H1 (cell line): ENCODE measurements around the gene DNAL4. TPM values are rescaled to one million over a fixed set of nuclear protein-coding genes. Genes with fewer than 3 reads are reported as not detected.

Experiments used
- CTCF ChIA-PET: fragments of 300-600 bp; sonication (Branson Sonifier 250); formaldehyde crosslinking; loops from one replicate; lab custom pipeline; 2021; ENCODE audit not compliant: partially characterized antibody; lab: Charles Lee
- POLR2A ChIA-PET: fragments of 300-600 bp; sonication (Branson Sonifier 250); formaldehyde crosslinking; loops from one replicate; lab custom pipeline; 2021; ENCODE audit warnings: inconsistent platforms; ENCODE audit not compliant: partially characterized antibody; lab: Charles Lee
- DNase-seq, 2 experiments: peaks; one replicate each; pipeline versions ENCODE4 v3.0.0 to v3.0.0-alpha.2; 2010 to 2022; ENCODE audit warnings: low spot score in 2 of 2, low read depth in 1 of 2, mixed read lengths in 1 of 2
- FAIRE-seq: peaks from 2 replicates; lab custom pipeline; 2011; peaks lifted over from hg19 to GRCh38; lab: Jason Lieb, UNC
- H2AFZ ChIP-seq: 2 replicates; pipeline ENCODE4 v1.8.1; 2012; ENCODE audit warnings: low read length, inconsistent platforms
- H2AK5ac ChIP-seq: 2 replicates; pipeline ENCODE4 v1.6.1; 2013; ENCODE audit warnings: low read depth, low read length
- H2BK120ac ChIP-seq: replicated peaks from 2 replicates; pipeline ENCODE3; 2013; ENCODE audit warnings: low read depth, low read length, inconsistent platforms
- H2BK12ac ChIP-seq: 2 replicates; pipeline ENCODE4 v1.6.1; 2013; ENCODE audit warnings: low read depth, low read length
- H2BK15ac ChIP-seq: 2 replicates; pipeline ENCODE4 v1.6.1; 2013; ENCODE audit warnings: low read length
- H2BK20ac ChIP-seq: 2 replicates; pipeline ENCODE4 v1.6.1; 2013; ENCODE audit warnings: low read length
- H2BK5ac ChIP-seq: 2 replicates; pipeline ENCODE4 v1.6.1; 2013; ENCODE audit warnings: low read depth, low read length
- H3K14ac ChIP-seq: 2 replicates; pipeline ENCODE4 v1.6.1; 2013; ENCODE audit warnings: inconsistent platforms; ENCODE audit not compliant: insufficient read length
- H3K18ac ChIP-seq: 2 replicates; pipeline ENCODE4 v1.6.1; 2013; ENCODE audit warnings: low read length; ENCODE audit errors: extremely low read depth
- H3K23ac ChIP-seq: 2 replicates; pipeline ENCODE4 v1.6.1; 2013; ENCODE audit warnings: inconsistent platforms; ENCODE audit not compliant: insufficient read length
- H3K23me2 ChIP-seq: 2 replicates; pipeline ENCODE4 v1.6.1; 2013; ENCODE audit warnings: low read depth, low read length
- H3K27ac ChIP-seq: 2 replicates; pipeline ENCODE4 v1.6.1; 2011; ENCODE audit warnings: low read depth, low read length, inconsistent platforms
- H3K27me3 ChIP-seq, 4 experiments: replicated peaks in 1 of 4; 1 replicate in 1 of 4; 2 replicates in 3 of 4; pipeline versions ENCODE4 v1.6.1 to v1.8.1; 2011 to 2013; ENCODE audit warnings: low read length in 3 of 4, mild to moderate bottlenecking in 3 of 4, inconsistent platforms in 2 of 4, mixed read lengths in 2 of 4, moderate library complexity in 1 of 4; ENCODE audit not compliant: control insufficient read depth in 3 of 4, insufficient read depth in 3 of 4; ENCODE audit errors: extremely low read depth in 1 of 4
- H3K36me3 ChIP-seq, 4 experiments: 2 replicates each; pipeline versions ENCODE4 v1.6.1 to v1.8.1; 2011 to 2013; ENCODE audit warnings: mild to moderate bottlenecking in 4 of 4, low read length in 3 of 4, moderate library complexity in 2 of 4, control low read depth in 1 of 4, inconsistent platforms in 1 of 4; ENCODE audit not compliant: insufficient read depth in 4 of 4, control insufficient read depth in 2 of 4
- H3K4ac ChIP-seq: replicated peaks from 2 replicates; pipeline ENCODE3; 2013; ENCODE audit warnings: low read length, low read depth, mixed read lengths, inconsistent platforms; ENCODE audit not compliant: insufficient read length
- H3K4me1 ChIP-seq, 4 experiments: replicated peaks in 1 of 4; 1 replicate in 1 of 4; 2 replicates in 3 of 4; pipeline versions ENCODE4 v1.6.1 to v1.8.1; 2011 to 2013; ENCODE audit warnings: low read length in 3 of 4, inconsistent platforms in 2 of 4, mixed read lengths in 1 of 4; ENCODE audit not compliant: insufficient read depth in 4 of 4, control insufficient read depth in 3 of 4
- H3K4me2 ChIP-seq, 2 experiments: 2 replicates each; pipeline versions ENCODE4 v1.6.1 to v1.8.1; 2011 to 2013; ENCODE audit warnings: low read depth in 2 of 2, low read length in 2 of 2, control low read depth in 1 of 2, inconsistent platforms in 1 of 2, mild to moderate bottlenecking in 1 of 2; ENCODE audit not compliant: insufficient read depth in 1 of 2
- H3K4me3 ChIP-seq, 4 experiments: fragments of 200-600, 300-600 bp in 1 of 4; sonication (generic), shearing (Covaris generic), sonication (Bioruptor Twin) in 1 of 4; 2 replicates each; pipeline versions ENCODE4 v1.5.1 to v1.8.1; 2011 to 2016; ENCODE audit warnings: low read length in 4 of 4, low read depth in 3 of 4, control low read depth in 2 of 4, inconsistent platforms in 2 of 4, mild to moderate bottlenecking in 2 of 4, mixed read lengths in 1 of 4, moderate library complexity in 1 of 4; ENCODE audit not compliant: insufficient read depth in 2 of 4; ENCODE audit errors: extremely low read depth in 1 of 4
- H3K56ac ChIP-seq: replicated peaks from 2 replicates; pipeline ENCODE3; 2013; ENCODE audit warnings: low read depth, mild to moderate bottlenecking, mixed read lengths, low read length, inconsistent platforms; ENCODE audit not compliant: insufficient read length
- H3K79me1 ChIP-seq: 2 replicates; pipeline ENCODE4 v1.6.1; 2013; ENCODE audit warnings: low read depth, low read length, control low read depth
- H3K79me2 ChIP-seq, 2 experiments: 2 replicates each; pipeline versions ENCODE4 v1.6.1 to v1.8.1; 2012 to 2013; ENCODE audit warnings: low read length in 2 of 2, mild to moderate bottlenecking in 2 of 2, inconsistent platforms in 1 of 2; ENCODE audit not compliant: insufficient read depth in 2 of 2, control insufficient read depth in 1 of 2
- H3K9ac ChIP-seq, 4 experiments: replicated peaks in 1 of 4; 1 replicate in 1 of 4; 2 replicates in 3 of 4; pipeline versions ENCODE4 v1.6.1 to v1.8.1; 2011 to 2013; ENCODE audit warnings: low read depth in 3 of 4, low read length in 3 of 4, control low read depth in 2 of 4, mild to moderate bottlenecking in 2 of 4, moderate library complexity in 2 of 4, inconsistent platforms in 1 of 4; ENCODE audit errors: extremely low read depth in 1 of 4
- H3K9me3 ChIP-seq, 2 experiments: 2 replicates each; pipeline versions ENCODE4 v1.6.1 to v1.8.1; 2012 to 2013; ENCODE audit warnings: mild to moderate bottlenecking in 2 of 2, moderate library complexity in 2 of 2, control low read depth in 1 of 2, inconsistent platforms in 1 of 2, low read depth in 1 of 2, low read length in 1 of 2, mixed read lengths in 1 of 2; ENCODE audit not compliant: insufficient read depth in 2 of 2
- H4K20me1 ChIP-seq, 2 experiments: replicated peaks in 1 of 2; 2 replicates each; pipeline versions ENCODE3 to v1.8.1; 2011 to 2013; ENCODE audit warnings: inconsistent platforms in 2 of 2, low read length in 2 of 2, mild to moderate bottlenecking in 1 of 2; ENCODE audit not compliant: insufficient read depth in 2 of 2, control insufficient read depth in 1 of 2
- H4K5ac ChIP-seq: 2 replicates; pipeline ENCODE4 v1.6.1; 2013; ENCODE audit warnings: low read length, low read depth, mixed read lengths, inconsistent platforms; ENCODE audit not compliant: insufficient read length
- H4K8ac ChIP-seq: 2 replicates; pipeline ENCODE4 v1.8.0; 2013; ENCODE audit warnings: mild to moderate bottlenecking, moderate library complexity, low read length, inconsistent platforms; ENCODE audit not compliant: insufficient read depth; ENCODE audit errors: extremely low read depth
- H4K91ac ChIP-seq: replicated peaks from 2 replicates; pipeline ENCODE3; 2013; ENCODE audit warnings: low read length, mixed read lengths, inconsistent platforms; ENCODE audit not compliant: insufficient read length
- ATF2 ChIP-seq: IDR thresholded peaks from 2 replicates; pipeline ENCODE4 v1.6.1; 2012; ENCODE audit warnings: low read length, inconsistent platforms
- CTBP2 ChIP-seq: IDR thresholded peaks from 2 replicates; pipeline ENCODE4 v1.7.0; 2011; ENCODE audit warnings: borderline replicate concordance, mild to moderate bottlenecking, moderate library complexity, mixed read lengths, low read length; ENCODE audit not compliant: insufficient read depth, insufficient read length
- CTCF ChIP-seq, 3 experiments: IDR thresholded peaks; 1 replicate in 2 of 3; 2 replicates in 1 of 3; pipeline versions ENCODE4 v1.5.1 to v1.6.1; 2011; ENCODE audit warnings: low read length in 3 of 3, mild to moderate bottlenecking in 3 of 3, inconsistent platforms in 2 of 3, low read depth in 1 of 3, moderate library complexity in 1 of 3; ENCODE audit not compliant: insufficient read depth in 1 of 3; ENCODE audit errors: control extremely low read depth in 1 of 3
- JUND ChIP-seq: IDR thresholded peaks from 2 replicates; pipeline ENCODE4 v1.6.1; 2011; ENCODE audit warnings: mild to moderate bottlenecking, improper control_type of control experiment, low read length
- NRF1 ChIP-seq: IDR thresholded peaks from 2 replicates; pipeline ENCODE4 v1.6.1; 2011; ENCODE audit warnings: mild to moderate bottlenecking, low read depth, low read length, improper control_type of control experiment
- SP2 ChIP-seq: IDR thresholded peaks from 2 replicates; pipeline ENCODE4 v1.6.1; 2012; ENCODE audit warnings: mild to moderate bottlenecking, low read length, inconsistent platforms
- SP4 ChIP-seq: IDR thresholded peaks from 2 replicates; pipeline ENCODE4 v1.6.1; 2012; ENCODE audit warnings: low read length, inconsistent platforms
- SUZ12 ChIP-seq: fragments of 200-600 bp; sonication (generic); IDR thresholded peaks from 2 replicates; pipeline ENCODE4 v1.6.1; 2012; ENCODE audit warnings: mild to moderate bottlenecking, inconsistent platforms, low read length, moderate library complexity, mixed read lengths
- TCF12 ChIP-seq: IDR thresholded peaks from 2 replicates; pipeline ENCODE4 v1.6.1; 2011; ENCODE audit warnings: low read depth, mild to moderate bottlenecking, low read length
- TEAD4 ChIP-seq: IDR thresholded peaks from 2 replicates; pipeline ENCODE4 v1.6.1; 2012; ENCODE audit warnings: low read depth, low read length, inconsistent platforms, mixed read lengths
- WGBS, 2 experiments: shearing (Covaris generic) in 1 of 2; methylation state at CpG; one replicate each; pipeline versions ENCODE4 v1.1.6 to v1.1.7; 2013 to 2015; ENCODE audit warnings: low lambda C conversion rate in 2 of 2, mixed read lengths in 2 of 2, inconsistent platforms in 1 of 2, low coverage in 1 of 2, missing lambda C conversion rate in 1 of 2; ENCODE audit not compliant: insufficient replicate concordance in 2 of 2, insufficient coverage in 1 of 2, insufficient read length in 1 of 2; ENCODE audit errors: extremely low coverage in 1 of 2, missing lambda C conversion rate in 1 of 2; 5-methylcytosine and 5-hydroxymethylcytosine counted together
- polyA plus RNA-seq, 7 experiments: library from polyadenylated mRNA; depleted of rRNA in 3 of 7; stranded (reverse) in 5 of 7; unstranded in 2 of 7; fragments of >200 nt in 5 of 7; fragments of 200-250 nt in 2 of 7; gene quantifications; 1 replicate in 5 of 7; 2 replicates in 1 of 7; 4 replicates in 1 of 7; pipeline versions ENCODE4 v1.2.1 to v1.2.3, GENCODE V29; 2011 to 2013; ENCODE audit warnings: missing spikeins in 2 of 7, mixed read lengths in 2 of 7
- total RNA-seq: library from RNA; stranded (reverse); fragmentation: NEBNext Ultra II Directional; extraction: Animal tissue kit (Norgen Biotek cat#: 25700); gene quantifications from 2 replicates; pipeline ENCODE4 v1.2.1, GENCODE V29; 2021

DNAL4 gene
- total and polyA plus RNA-seq, 2 of the 8 experiments (the other 6 are each of a cell fraction or from before 2014, with no cell fraction given): 8.8 to 14.0 TPM

DNA sequence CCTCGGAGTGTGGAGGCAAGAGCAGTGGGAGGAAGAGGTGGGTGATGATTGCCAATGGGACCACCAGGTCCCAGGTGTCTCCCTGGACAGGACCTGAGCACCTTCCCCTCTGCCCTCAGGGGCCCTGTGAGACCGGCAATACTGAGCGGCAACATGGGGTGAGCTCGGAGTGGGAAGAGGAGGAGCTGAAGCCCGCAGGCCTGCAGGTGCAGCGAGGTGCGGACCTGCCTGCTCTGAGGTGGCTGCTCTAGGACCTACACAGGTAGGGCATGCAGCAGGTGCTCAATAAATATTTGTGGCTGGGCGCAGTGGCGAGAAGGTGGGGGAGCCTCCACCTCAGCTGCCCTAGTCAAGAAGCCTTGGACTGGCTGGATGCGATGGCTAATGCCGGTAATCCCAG lies 25.9 kb downstream of the DNAL4 start:
- no peaks in the 10 kb centered on the region for H3K23me2 ChIP-seq
- H3K79me1 ChIP-seq: no peaks in the 10 kb centered on the region
- TF ChIP-seq TCF12 (no peak), TEAD4 (no peak), SP4 (no peak), CTCF (IDR thresholded peaks at IDR 0.05; ENCODE audit: control extremely low read depth in 1 of 3, insufficient read depth in 1 of 3, low read depth in 1 of 3, low read length in 3 of 3) (no peak), CTBP2 (no peak), ATF2 (no peak), SP2 (no peak), NRF1 (no peak), SUZ12 (no peak), JUND (no peak)

More for the DNA sequence above, 25.9 kb downstream of the DNAL4 start:
- Histone ChIP-seq H2AK5ac (no peak overlapping the region), H4K8ac (no peak overlapping the region), H3K9ac (no peak overlapping the region), H3K36me3 (no peaks in the 10 kb centered on the region), H3K4me3 (no peak overlapping the region), H3K4ac (no peak overlapping the region), H4K5ac (no peak overlapping the region), H2BK5ac (no peak overlapping the region), H2BK15ac (no peak overlapping the region), H3K4me1 (peaks cover 0 to 6% (median 1%) of the 10 kb centered on the region in 4 experiments; a peak in 4 of 7 replicates), H4K91ac (no peak overlapping the region), H2BK120ac (no peak overlapping the region), H3K18ac (no peak overlapping the region), H2BK20ac (no peak overlapping the region), H3K27ac (no peak overlapping the region), H3K79me2 (no peaks in the 10 kb centered on the region), H4K20me1 (peaks cover 0 to 1% of the 10 kb centered on the region in 2 experiments), H2AFZ (no peak overlapping the region), H3K14ac (no peak overlapping the region), H3K4me2 (no peak overlapping the region), H3K9me3 (no peaks in the 10 kb centered on the region), H3K27me3 (no peaks in the 10 kb centered on the region; a peak in 2 of 7 replicates), H3K23ac (no peak overlapping the region), H3K56ac (no peak overlapping the region), H2BK12ac (no peak overlapping the region)
- 88% methylated on average over 11 of the region's 11 CpGs; no CpG with 5 or more reads in 1 of the 2 experiments for WGBS, 2 experiments
- FAIRE-seq (no peak), DNase-seq (no peak)
- ChIA-PET CTCF (interaction anchor here (0.6 to 13.8 kb wide), 35 partner anchors 9 to 539 kb away, joined by 3 to 124 read pairs (median 8); partner anchors contain the start of gene SUN2), POLR2A (interaction anchor here (1.0 to 2.3 kb wide), 6 partner anchors 9 to 551 kb away, joined by 3 to 12 read pairs (median 4); partner anchors contain the start of genes CBX6 and RPL3)
